Nephron (organoid): ENCODE data around the gene FBXO11.

ENCODE experiments used
- H3K27ac Mint-ChIP-seq, 3 experiments: 2 replicates each; pipeline ENCODE4 v1.8.0; 2020; ENCODE audit warnings: mixed read lengths in 3 of 3, mild to moderate bottlenecking in 2 of 3, moderate library complexity in 1 of 3
- H3K27me3 Mint-ChIP-seq: 2 replicates; pipeline ENCODE4 v1.8.0; 2021; ENCODE audit warnings: low read depth, mild to moderate bottlenecking, moderate library complexity, mixed read lengths
- H3K36me3 Mint-ChIP-seq: 2 replicates; pipeline ENCODE4 v1.8.0; 2020; ENCODE audit warnings: low read depth, mixed read lengths
- H3K4me1 Mint-ChIP-seq: 2 replicates; pipeline ENCODE4 v1.8.0; 2020; ENCODE audit warnings: mixed read lengths
- H3K4me3 Mint-ChIP-seq, 3 experiments: 2 replicates each; pipeline ENCODE4 v1.8.0; 2020; ENCODE audit warnings: mild to moderate bottlenecking in 3 of 3, mixed read lengths in 3 of 3, moderate library complexity in 2 of 3
- H3K9me3 Mint-ChIP-seq: 2 replicates; pipeline ENCODE4 v1.8.0; 2020; ENCODE audit warnings: mixed read lengths
- TF ChIP-seq, protein P1 (sequence below), 3 experiments: fragments of 200-600 bp; sonication (generic); IDR thresholded peaks; one replicate each; pipeline ENCODE4 v1.5.0; 2021; ENCODE audit warnings: antibody characterized with exemption in 3 of 3; ENCODE audit not compliant: unreplicated experiment in 3 of 3

The FBXO11 gene

DNA sequence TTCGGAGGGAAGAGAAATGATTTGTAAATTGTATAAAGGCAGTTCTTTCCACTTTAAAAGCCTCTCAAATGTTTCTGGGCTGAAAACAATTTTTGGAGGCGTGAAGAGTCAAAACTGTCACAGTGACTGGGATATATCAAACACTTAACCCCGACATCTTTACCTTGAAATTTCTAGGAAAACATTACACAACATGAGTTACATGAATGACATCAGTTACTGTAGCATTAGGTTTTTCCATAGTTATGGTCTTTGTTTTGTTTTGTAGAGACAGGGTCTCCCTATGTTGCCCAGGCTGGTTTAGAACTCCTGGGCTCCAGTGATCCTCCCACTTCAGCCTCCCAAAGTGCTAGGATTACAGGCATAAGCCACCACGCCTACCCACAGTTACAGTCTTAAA is 97.7 kb downstream of the FBXO11 start:
- Mint-ChIP-seq H3K36me3 (peaks cover 79% of the 10 kb centered on the region), H3K4me3 (no peak overlapping the region), H3K9me3 (no peaks in the 10 kb centered on the region), H3K27me3 (no peaks in the 10 kb centered on the region), H3K4me1 (no peaks in the 10 kb centered on the region), H3K27ac (peak overlapping the region in 1 of 3 experiments; percentile 34)
- TF ChIP-seq, protein P1, sequence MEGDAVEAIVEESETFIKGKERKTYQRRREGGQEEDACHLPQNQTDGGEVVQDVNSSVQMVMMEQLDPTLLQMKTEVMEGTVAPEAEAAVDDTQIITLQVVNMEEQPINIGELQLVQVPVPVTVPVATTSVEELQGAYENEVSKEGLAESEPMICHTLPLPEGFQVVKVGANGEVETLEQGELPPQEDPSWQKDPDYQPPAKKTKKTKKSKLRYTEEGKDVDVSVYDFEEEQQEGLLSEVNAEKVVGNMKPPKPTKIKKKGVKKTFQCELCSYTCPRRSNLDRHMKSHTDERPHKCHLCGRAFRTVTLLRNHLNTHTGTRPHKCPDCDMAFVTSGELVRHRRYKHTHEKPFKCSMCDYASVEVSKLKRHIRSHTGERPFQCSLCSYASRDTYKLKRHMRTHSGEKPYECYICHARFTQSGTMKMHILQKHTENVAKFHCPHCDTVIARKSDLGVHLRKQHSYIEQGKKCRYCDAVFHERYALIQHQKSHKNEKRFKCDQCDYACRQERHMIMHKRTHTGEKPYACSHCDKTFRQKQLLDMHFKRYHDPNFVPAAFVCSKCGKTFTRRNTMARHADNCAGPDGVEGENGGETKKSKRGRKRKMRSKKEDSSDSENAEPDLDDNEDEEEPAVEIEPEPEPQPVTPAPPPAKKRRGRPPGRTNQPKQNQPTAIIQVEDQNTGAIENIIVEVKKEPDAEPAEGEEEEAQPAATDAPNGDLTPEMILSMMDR (IDR thresholded peaks at IDR 0.05; ENCODE audit: unreplicated experiment in 3 of 3), result no peak

DNA sequence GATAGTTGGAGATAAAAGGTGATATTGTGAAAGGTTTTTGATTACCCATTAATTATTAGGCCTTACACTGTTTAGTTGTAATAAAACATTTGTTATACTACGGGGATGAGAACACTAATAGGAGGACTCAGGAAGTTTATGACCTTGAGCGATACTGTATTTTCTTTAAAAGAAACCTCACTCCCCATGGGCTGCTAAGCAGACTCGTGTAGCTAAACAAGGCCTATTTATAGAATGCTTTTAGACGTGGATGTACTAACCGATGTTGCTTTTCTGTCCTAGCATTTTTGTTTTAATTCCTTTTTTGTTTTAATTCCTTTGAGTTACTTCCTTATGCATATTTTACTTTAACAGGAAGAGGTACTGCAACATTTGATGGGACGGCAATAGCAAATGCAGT is 100.4 kb downstream of the FBXO11 start:
- Mint-ChIP-seq H3K4me3 (no peak overlapping the region), H3K9me3 (peaks cover 6% of the 10 kb centered on the region), H3K36me3 (peaks cover 82% of the 10 kb centered on the region), H3K27ac (no peak overlapping the region), H3K4me1 (no peaks in the 10 kb centered on the region), H3K27me3 (no peaks in the 10 kb centered on the region)
- TF ChIP-seq, protein P1 (IDR thresholded peaks at IDR 0.05; ENCODE audit: unreplicated experiment in 3 of 3), result no peak

DNA sequence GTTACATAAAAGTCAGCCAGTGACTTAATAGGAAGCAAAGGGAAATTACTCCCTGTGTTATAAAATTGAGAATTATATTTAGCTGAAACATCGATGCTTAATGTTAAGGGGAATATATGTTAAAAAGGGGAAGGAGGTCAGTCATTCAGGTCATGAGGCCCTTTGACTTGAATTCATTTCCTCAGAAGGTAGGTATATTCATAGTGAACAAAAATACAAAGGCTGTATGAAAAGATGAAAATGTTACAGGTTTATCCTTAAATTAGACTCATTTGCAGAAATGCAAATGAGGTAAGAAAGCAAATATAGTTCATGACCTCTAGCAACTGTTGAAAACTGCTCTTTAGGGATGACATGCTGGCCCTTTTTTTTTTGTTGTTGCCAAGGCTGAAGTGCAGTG is 102.5 kb downstream of the FBXO11 start:
- H3K27ac Mint-ChIP-seq, result no peak overlapping the region
- H3K9me3 Mint-ChIP-seq, result peaks cover 6% of the 10 kb centered on the region
- peaks cover 96% of the 10 kb centered on the region for H3K36me3 Mint-ChIP-seq
- no peaks in the 10 kb centered on the region for H3K4me1 Mint-ChIP-seq
- H3K4me3 Mint-ChIP-seq, result no peak overlapping the region
- H3K27me3 Mint-ChIP-seq, result no peaks in the 10 kb centered on the region
- TF ChIP-seq, protein P1 (IDR thresholded peaks at IDR 0.05; ENCODE audit: unreplicated experiment in 3 of 3), result no peak

DNA sequence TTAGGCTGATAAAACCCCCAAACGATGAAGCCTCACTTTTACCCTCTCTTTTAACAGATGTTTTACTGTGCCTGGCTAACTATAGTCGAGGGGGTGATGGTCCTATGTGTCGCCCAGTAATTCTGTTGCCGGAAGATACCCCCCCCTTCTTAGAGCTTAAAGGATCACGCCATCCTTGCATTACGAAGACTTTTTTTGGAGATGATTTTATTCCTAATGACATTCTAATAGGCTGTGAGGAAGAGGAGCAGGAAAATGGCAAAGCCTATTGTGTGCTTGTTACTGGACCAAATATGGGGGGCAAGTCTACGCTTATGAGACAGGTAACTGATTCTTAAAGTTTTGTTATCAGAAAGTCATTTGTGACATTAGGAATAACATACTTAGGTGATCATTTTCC is 102.9 kb downstream of the FBXO11 start:
- Mint-ChIP-seq H3K27me3 (no peaks in the 10 kb centered on the region), H3K36me3 (peaks cover 98% of the 10 kb centered on the region), H3K4me1 (no peaks in the 10 kb centered on the region), H3K27ac (no peak overlapping the region), H3K9me3 (peaks cover 6% of the 10 kb centered on the region), H3K4me3 (no peak overlapping the region)
- TF ChIP-seq, protein P1 (IDR thresholded peaks at IDR 0.05; ENCODE audit: unreplicated experiment in 3 of 3), result no peak

DNA sequence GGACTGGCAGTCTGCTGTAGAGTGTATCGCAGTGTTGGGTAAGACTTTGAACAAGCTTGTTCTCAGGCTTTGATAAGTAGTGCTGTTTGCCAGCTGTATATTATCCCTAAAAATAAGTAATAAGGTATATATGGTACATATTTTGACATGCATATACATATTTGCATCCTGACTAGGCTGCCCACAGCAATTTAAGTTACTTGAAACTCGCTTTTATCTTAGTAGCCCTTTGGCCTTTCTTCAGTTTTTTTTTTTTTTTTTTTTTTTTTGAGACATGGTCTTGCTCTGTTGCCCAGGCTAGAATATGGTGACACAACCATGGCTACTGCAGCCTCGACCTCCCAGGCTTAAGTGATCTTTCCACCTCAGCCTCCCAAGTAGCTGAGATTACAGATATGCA is 105.2 kb downstream of the FBXO11 start:
- H3K36me3 Mint-ChIP-seq, result peaks cover 98% of the 10 kb centered on the region
- H3K9me3 Mint-ChIP-seq, result peaks cover 6% of the 10 kb centered on the region
- no peaks in the 10 kb centered on the region for H3K4me1 Mint-ChIP-seq
- no peak overlapping the region for H3K27ac Mint-ChIP-seq
- H3K4me3 Mint-ChIP-seq, result no peak overlapping the region
- H3K27me3 Mint-ChIP-seq, result no peaks in the 10 kb centered on the region
- TF ChIP-seq, protein P1 (IDR thresholded peaks at IDR 0.05; ENCODE audit: unreplicated experiment in 3 of 3), result no peak

DNA sequence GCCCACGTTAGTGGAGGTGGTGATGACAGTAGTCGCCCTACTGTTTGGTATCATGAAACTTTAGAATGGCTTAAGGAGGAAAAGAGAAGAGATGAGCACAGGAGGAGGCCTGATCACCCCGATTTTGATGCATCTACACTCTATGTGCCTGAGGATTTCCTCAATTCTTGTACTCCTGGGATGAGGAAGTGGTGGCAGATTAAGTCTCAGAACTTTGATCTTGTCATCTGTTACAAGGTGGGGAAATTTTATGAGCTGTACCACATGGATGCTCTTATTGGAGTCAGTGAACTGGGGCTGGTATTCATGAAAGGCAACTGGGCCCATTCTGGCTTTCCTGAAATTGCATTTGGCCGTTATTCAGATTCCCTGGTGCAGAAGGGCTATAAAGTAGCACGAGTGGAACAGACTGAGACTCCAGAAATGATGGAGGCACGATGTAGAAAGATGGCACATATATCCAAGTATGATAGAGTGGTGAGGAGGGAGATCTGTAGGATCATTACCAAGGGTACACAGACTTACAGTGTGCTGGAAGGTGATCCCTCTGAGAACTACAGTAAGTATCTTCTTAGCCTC is 107.2 kb downstream of the FBXO11 start:
- no peaks in the 10 kb centered on the region for H3K27me3 Mint-ChIP-seq
- no peak overlapping the region for H3K4me3 Mint-ChIP-seq
- H3K36me3 Mint-ChIP-seq, result peaks cover 98% of the 10 kb centered on the region
- H3K4me1 Mint-ChIP-seq, result no peaks in the 10 kb centered on the region
- peaks cover 6% of the 10 kb centered on the region for H3K9me3 Mint-ChIP-seq
- no peak overlapping the region for H3K27ac Mint-ChIP-seq
- TF ChIP-seq, protein P1 (IDR thresholded peaks at IDR 0.05; ENCODE audit: unreplicated experiment in 3 of 3), result no peak
